Activated CD8-positive, alpha-beta memory T cell treated with anti-CD3 and anti-CD28 coated beads, Interleukin-2, amount 50 U/mL, for 48 hours (primary cell): Measurements from ENCODE around the gene NPS.

Source experiments
- DNase-seq: peaks from one replicate; pipeline ENCODE4 v3.0.0-alpha.2; 2020

The NPS gene

GRCh38 chr10:127549009-127549408 is at the start of gene NPS:
TSS of gene NPS (plus strand) at chr10:127549309. CDS start at chr10:127549369, 60 bp downstream.
- no peak for DNase-seq

- DNase-seq = no peak
Measured at GRCh38 chr10:127500127-127500526, 49.0 kb upstream of the NPS start.

- DNase-seq = no peak
Measured at GRCh38 chr10:127506094-127506493, 43.0 kb upstream of the NPS start.

GRCh38 chr10:127522298-127522697 is 26.8 kb upstream of the NPS start:
- no peak for DNase-seq

GRCh38 chr10:127523476-127523875 is 25.6 kb upstream of the NPS start:
- DNase-seq = no peak

- no peak for DNase-seq
Measured at GRCh38 chr10:127524229-127524628, 24.9 kb upstream of the NPS start.

- DNase-seq = no peak
Measured at GRCh38 chr10:127524908-127525665, 24.0 kb upstream of the NPS start.

- no peak for DNase-seq
Measured at GRCh38 chr10:127525686-127526085, 23.4 kb upstream of the NPS start.

GRCh38 chr10:127526161-127526560 is 22.9 kb upstream of the NPS start:
- no peak for DNase-seq

- no peak for DNase-seq
Measured at GRCh38 chr10:127527320-127527719, 21.8 kb upstream of the NPS start.

- DNase-seq = no peak
Measured at GRCh38 chr10:127527891-127528290, 21.2 kb upstream of the NPS start.

- no peak for DNase-seq
Measured at GRCh38 chr10:127532193-127532592, 16.9 kb upstream of the NPS start.

GRCh38 chr10:127532659-127533058 is 16.4 kb upstream of the NPS start:
- DNase-seq = no peak

GRCh38 chr10:127534074-127534473 is 15.0 kb upstream of the NPS start:
- DNase-seq = no peak

GRCh38 chr10:127534496-127534895 is 14.6 kb upstream of the NPS start:
- no peak for DNase-seq

- no peak for DNase-seq
Measured at GRCh38 chr10:127535802-127536515, 13.2 kb upstream of the NPS start.

GRCh38 chr10:127536972-127537760 is 11.9 kb upstream of the NPS start:
- no peak for DNase-seq

- no peak for DNase-seq
Measured at GRCh38 chr10:127537924-127538323, 11.2 kb upstream of the NPS start.

- DNase-seq = no peak
Measured at GRCh38 chr10:127548022-127548421, 1.1 kb upstream of the NPS start.

GRCh38 chr10:127550861-127551260 is 1.8 kb downstream of the NPS start:
- DNase-seq = no peak

GRCh38 chr10:127552446-127552845 is 3.3 kb downstream of the NPS start:
- DNase-seq = no peak

GRCh38 chr10:127553417-127553816 is 4.3 kb downstream of the NPS start:
- no peak for DNase-seq

- DNase-seq = no peak
Measured at GRCh38 chr10:127556916-127557315, 7.8 kb downstream of the NPS start.

- DNase-seq = no peak
Measured at GRCh38 chr10:127561647-127562046, 12.5 kb downstream of the NPS start.
